DMS114 treated with DMSO at 0.1 percent for 48 hours (cell line): ENCODE measurements around the gene GALNT9.

Experiments used
- DNase-seq: peaks from one replicate; lab custom pipeline; 2025; ENCODE audit not compliant: unreplicated experiment; lab: John Stamatoyannopoulos, UW

GALNT9 gene

GRCh38 chr12:132217800-132218526 is 111.4 kb downstream of the GALNT9 start:
- no peak for DNase-seq

GRCh38 chr12:132217371-132217770 is 112.0 kb downstream of the GALNT9 start:
- DNase-seq, result no peak

- DNase-seq, result no peak
Measured at GRCh38 chr12:132216354-132216987, 112.9 kb downstream of the GALNT9 start.

- no peak for DNase-seq
Measured at GRCh38 chr12:132215299-132215989, 113.9 kb downstream of the GALNT9 start.

- DNase-seq, result no peak
Measured at GRCh38 chr12:132214891-132215290, 114.5 kb downstream of the GALNT9 start.

- DNase-seq, result no peak
Measured at GRCh38 chr12:132214161-132214476, 115.3 kb downstream of the GALNT9 start.

- DNase-seq, result no peak
Measured at GRCh38 chr12:132213359-132214160, 115.8 kb downstream of the GALNT9 start.

- no peak for DNase-seq
Measured at GRCh38 chr12:132211816-132212215, 117.6 kb downstream of the GALNT9 start.

- no peak for DNase-seq
Measured at GRCh38 chr12:132211326-132211725, 118.1 kb downstream of the GALNT9 start.

GRCh38 chr12:132210223-132211055 is 119.0 kb downstream of the GALNT9 start:
- no peak for DNase-seq

- DNase-seq, result no peak
Measured at GRCh38 chr12:132209619-132210222, 119.7 kb downstream of the GALNT9 start.

- DNase-seq, result no peak
Measured at GRCh38 chr12:132208153-132208823, 121.1 kb downstream of the GALNT9 start.

- DNase-seq, result no peak
Measured at GRCh38 chr12:132207083-132207775, 122.2 kb downstream of the GALNT9 start.

GRCh38 chr12:132206046-132206434 is 123.3 kb downstream of the GALNT9 start:
- DNase-seq, result no peak

GRCh38 chr12:132205271-132206045 is 123.9 kb downstream of the GALNT9 start:
- no peak for DNase-seq

GRCh38 chr12:132204793-132205270 is 124.6 kb downstream of the GALNT9 start:
- DNase-seq, result no peak

- DNase-seq, result no peak
Measured at GRCh38 chr12:132204063-132204792, 125.2 kb downstream of the GALNT9 start.
